ENCODE results near the gene WSCD2.

DNA sequence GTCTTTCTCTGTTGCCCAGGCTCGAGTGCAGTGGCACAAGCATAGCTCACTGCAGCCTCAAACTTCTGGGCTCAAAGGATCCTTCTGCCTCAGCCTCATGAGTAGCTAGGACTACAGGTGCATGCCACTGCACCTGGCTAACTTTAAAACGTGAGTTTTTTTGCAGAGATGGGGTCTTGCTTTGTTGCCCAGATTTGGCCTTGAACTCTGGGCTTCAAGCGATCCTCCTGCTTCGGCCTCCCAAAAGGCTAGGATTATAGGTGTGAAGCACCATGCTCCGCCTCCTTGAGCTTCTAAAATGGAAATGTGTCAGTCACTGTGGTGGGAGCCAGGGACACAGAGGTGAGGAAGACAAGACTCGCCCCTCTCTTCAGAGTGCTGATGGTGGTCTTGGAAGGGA is 45.6 kb downstream of the WSCD2 start:
- TF ChIP-seq EZH2 (IDR thresholded peaks at IDR 0.05; ENCODE audit: insufficient read depth, poor library complexity, severe bottlenecking) (no peak), EZH2phosphoT487 (IDR thresholded peaks at IDR 0.05; ENCODE audit: insufficient read depth, low read depth) (no peak)
